Stimulated activated CD8-positive, alpha-beta memory T cell treated with anti-CD3 and anti-CD28 coated beads, Interleukin-4, amount 100 ng/mL, for 1 hour (primary cell): Measurements from ENCODE around the gene LHB.
A peak's percentile ranks its signal among the peaks of the same experiment; 100 is the strongest.
"Not testable (repeated sequence)": the region's sequence is repeated elsewhere in the genome, so short reads cannot be mapped to it uniquely, and the experiment has no call there.

Experiments
- DNase-seq, 2 donors: peaks; one replicate each; pipeline ENCODE4 v3.0.0-alpha.2; 2020; ENCODE audit warnings: low read depth in 2 of 2, low spot score in 1 of 2

Gene LHB

DNA sequence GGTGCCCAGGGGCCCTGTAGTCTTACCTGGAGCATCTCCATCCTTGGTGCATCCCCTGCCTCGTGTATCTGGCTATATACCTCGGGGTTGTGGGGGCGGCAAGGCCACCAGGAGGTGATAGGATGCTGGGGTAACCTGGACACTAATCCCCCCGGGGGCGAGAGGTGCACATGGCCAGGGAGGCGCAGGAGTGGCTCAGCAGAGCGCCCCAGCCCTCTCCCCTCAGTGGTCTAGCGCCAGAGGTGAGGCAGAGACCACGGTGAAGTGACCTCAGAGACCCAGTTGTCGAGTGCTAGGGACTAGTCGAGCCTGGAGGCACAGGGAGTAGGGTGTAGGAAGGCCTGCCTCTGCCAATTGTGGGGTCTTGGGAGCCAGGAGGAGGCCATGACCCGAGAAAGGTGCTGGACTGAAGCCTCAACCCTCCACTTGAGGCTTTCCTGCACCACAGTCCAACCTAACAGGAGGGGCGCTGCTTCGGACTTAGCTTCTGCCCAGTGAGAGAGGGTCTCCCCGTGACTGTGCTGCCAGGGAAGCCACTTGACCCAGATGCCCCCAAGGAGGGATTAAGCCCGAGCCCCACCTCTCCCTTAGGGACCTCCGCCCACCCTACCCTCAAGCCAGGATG, at the start of gene LHB:
Gene LHB, minus strand, starts transcription at position 51 of the 625 bp plus-strand sequence. Its CDS starts 10 bp downstream, at position 41.
- DNase-seq, result no peak

DNA sequence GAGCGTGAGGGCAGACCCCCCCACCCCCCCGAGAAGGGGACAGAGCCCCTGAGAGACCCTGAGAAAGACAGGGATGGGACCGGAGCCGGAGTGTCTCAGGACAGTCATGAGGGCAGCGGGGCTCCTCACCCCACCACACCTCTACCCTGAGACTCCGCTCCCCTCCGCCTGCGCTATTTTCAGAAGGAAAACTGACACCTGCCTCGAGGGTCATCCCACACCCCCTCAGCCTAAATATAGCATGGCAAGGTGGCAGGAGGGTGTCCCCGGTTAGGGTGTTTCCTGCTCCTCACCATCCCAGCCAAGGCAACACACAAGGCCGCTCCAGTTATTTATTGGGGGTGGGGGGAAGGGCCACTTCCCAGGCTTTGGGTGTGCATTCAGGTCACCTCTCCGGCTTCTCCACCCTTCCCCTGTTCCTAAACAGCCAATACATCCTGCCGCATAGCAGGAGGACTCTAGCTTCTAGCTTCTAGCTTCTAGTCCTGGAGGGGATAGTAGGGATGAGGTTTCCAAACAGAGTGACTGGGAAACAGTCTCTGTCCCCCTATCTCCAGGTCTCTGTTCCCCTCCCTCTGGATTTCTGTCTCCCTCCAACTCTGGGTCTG, 49.1 kb upstream of the LHB start:
- DNase-seq, result no peak

DNA sequence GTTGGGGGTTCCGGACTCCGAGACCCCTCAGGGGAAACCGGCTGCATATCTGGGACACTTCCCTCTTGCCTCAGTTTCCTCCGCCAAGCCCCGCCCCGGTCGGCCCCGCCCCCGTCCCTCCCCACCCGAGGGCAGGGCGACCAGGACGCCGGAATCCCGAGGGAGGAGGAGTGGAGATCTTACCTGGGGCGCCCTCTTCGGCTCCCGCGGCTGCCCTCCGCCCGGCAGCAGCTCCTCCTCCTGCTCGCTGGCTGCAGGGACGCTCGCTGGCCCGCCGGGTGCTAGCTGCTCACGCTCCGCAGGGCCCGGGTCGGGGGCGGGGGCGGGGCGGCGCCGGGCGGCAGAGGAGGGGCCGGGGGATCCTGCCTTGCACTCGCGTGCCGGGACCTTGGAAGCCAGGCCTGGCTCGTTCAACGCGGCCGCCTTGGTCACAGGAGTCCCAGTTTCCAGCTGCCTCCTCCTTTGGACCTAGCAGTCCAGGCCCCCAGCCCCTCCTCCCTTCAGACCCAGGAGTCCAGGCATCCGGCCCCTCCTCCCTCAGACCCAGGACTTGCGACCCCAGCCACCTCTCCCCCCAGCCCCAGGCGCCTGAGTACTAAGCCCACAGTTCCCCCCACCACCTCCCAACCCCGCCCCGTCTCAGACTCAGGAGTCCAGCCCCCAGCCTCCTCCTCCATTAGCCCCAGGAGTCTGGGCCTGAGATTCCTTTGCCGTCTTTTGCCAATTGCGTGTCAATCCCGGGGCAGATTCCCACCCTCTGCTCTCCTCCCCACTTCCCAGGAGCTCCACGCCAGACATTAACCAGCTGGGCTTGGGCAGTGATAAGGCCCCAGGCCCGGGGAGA, 48.1 kb upstream of the LHB start, which contains the start of gene NTF4:
Gene NTF4, minus strand, starts transcription at position 51 of the 844 bp plus-strand sequence. CDS start 2,821 bp downstream, outside the sequence.
- no peak for DNase-seq

DNA sequence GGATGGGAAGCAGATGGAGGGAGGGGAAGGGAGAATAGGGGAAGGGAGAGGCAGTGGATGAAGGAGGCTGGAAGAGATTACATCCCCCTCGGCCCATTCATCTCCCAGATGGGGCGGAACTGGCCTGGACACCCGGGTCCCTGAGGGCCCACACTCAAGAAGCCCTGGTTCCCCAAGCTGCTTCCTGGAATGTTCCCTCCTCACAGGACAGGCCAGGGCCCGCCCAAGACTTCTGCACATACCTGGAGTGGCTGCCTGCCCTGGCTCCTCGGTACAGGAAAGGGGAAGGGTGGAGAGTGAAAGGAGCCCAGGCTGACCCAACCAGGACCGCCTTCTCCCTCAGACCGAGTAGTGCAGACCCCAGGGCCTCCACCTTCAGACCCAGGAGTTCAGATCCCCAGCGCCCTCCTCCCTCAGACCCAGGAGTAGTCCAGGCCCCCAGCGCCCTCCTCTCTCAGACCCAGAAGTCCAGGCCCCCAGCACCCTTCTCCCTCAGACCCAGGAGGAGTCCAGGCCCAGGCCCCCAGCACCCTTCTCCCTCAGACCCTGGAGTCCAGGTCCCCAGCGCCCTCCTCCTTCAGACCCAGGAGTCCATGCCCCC, 47.2 kb upstream of the LHB start:
- no peak for DNase-seq

DNA sequence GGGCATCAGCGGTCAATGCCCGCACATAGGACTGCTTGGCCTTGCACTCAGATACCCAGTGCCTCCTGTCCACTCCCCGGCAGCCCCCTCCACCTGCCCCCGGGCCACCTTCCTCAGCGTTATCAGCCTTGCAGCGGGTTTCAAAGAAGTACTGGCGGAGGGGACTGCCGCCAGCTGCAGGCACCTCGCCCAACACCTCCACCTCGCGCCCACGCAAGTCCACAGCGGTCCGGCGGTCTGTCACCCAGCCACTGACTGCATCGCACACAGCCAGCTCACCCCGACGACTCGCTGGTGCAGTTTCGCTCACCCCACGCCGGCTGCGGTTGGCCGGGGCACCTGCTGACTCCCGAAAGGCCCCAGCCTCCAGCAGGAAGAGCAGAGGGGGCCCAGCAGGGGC, 44.6 kb upstream of the LHB start:
- DNase-seq, result no peak

DNA sequence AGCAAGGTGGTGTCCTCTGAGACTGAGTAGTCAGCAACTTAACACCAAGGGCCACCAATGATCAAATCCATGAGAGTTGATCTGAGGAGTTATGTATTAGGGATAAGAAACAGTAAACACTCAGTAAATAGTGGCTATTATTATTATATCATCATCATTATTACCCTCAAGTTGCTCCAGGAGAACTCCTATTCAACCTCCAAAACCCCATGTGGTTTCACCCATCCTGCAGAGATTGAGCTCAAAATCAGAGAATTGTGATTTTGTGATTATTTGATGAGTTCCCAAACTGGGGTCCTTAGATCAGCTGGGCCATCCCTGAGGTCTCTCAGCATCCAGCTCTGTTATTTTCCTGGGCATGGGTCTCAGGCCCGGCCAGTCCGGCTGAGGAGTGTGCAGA, 44.1 kb upstream of the LHB start:
- DNase-seq, result no peak

DNA sequence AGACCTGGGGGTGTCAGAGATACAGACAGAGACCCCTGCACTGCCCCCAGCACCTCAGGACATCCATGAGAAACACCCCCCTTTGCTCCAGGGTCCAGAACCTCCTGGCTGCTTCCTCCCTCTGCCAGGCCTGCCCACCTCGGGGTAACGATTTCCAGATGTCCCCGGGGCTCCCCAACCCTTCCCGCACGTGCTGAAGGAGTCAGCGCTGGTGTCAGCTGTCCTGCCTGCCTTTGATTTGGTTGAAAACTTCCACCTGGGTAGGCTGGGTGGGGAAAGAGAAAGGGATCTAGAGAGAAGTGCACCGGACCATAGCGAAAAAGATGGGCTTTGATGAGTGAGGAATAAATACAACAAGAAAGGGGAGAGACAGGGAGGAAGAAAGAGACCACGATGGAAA, 42.2 kb upstream of the LHB start:
- no peak for DNase-seq

DNA sequence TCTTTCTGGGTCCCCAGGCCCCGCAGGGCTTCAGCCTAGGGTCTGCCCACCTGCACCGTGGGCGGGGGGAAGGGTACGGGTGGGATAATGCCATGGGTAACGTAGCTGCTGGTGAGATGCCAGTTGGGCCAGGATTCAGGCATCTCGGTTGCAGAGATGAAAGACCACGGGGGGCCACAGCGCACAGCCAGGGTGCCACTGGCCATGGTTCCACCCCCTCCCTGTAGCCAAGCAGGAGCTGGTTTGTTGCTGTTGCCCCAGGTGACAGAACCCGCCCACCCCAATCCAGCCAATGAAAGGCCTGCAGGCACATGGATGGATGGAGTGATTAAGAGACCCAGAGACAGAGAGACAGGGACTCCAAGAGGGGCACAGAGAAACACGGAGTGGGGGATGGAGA, 41.7 kb upstream of the LHB start:
- no peak for DNase-seq

DNA sequence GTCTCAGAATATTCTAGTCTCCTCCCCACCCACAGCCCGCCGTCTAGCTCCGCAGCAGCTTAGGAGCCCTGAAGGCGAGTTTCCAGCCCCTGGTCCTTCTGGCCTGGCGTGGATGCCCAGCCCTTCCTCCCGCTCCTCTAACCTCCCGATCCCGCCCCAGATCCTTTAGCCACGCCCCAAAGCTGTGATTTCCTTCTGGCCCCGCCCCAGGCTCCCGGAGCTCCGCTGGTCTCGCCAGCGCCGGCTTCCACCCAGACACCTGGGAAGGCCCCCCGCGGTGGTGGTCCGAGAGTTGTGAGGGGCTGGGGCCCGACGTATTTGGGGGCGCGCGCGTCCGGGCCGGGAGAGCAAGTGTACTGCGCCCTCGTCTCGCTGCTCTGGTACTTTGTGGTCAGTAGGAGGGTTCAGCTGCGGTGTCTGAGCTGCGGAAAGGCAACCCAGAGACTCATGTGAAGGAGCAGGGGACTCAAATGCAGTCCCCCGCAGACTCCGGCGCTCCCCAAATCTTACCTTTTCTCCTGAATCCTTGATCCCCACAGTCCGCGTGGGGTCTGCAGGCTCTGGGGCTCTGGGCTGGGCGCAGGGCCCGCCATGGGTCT, 40.8 kb upstream of the LHB start, which contains the start of gene CGB7:
Gene CGB7, minus strand, starts transcription at position 114 of the 599 bp plus-strand sequence. CDS start 2,374 bp downstream, outside the sequence.
- DNase-seq, result no peak

DNA sequence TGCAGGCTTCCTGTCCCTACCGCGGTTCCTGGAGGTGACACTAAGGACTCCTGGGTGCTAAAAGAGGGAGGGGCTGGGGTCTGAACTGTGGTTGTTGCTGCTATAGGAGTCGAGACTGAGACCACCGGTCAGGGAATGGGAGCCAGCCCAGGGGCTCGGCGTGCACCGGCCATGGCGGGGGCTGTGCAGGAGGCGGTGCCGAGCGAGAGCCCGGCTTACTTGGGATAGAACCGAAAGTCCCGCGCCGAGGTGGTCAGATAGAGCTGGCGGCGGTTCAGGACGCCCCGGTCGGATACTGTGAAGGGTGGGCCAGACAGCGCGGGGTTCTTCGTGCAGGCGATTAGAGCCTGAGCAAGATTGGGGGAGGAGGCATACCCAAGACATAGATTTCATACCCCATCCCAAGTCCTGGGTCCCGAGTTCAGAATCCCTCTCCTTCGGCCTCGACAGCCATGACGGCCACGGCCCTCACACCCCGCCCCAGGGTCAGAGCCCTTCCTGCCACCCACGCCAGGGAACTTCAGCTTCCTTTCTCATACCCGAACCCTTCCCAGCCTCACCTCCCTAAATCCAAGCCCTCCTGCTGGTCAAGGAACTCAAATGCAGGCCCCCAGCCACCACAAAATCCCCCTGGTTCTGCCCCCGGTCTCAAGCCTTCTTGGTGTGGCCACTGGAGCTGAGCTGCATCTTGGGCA, 40.2 kb upstream of the LHB start:
- not testable (repeated sequence) for DNase-seq

DNA sequence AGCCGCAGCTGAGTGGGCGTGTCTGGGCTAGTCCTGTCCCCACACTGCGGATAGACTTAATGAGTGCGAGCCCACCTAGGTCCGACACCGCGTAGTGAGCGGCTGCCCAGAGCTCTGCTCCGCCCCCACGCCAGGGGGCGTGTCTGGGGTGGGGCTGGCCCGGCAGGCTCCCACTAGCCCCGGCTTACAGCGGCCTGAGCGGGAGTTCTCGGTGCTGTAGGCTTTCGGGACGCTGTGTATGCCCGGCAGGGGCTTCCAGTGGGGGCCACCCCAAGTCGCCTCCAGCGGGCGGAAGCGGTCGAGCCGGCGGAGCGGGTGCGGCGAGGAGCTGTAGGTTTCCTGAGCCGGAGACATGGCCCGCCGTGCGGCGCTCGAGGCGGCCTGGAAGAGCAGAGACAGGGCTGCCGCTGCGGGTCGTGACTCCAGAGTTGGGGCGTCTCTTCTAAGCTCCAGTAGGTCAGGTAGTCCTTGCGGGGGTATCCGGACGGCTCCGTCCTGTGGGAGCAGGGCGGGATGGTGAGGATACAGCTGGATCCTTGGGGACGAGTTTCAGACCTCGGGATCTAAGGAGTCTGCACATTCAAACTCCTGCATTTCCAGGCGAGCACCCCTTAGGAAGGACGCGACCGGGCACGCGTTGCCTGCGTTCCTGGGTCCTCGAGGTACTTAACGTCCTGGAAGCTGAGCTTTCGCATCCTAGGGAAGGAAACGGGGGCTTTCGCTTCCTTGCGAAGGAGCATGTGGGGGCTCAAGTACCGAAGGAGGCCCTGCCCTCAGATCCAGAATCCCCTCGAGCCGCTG, 39.4 kb upstream of the LHB start:
- peak in 1 of 2 donors; percentile 17 for DNase-seq

DNA sequence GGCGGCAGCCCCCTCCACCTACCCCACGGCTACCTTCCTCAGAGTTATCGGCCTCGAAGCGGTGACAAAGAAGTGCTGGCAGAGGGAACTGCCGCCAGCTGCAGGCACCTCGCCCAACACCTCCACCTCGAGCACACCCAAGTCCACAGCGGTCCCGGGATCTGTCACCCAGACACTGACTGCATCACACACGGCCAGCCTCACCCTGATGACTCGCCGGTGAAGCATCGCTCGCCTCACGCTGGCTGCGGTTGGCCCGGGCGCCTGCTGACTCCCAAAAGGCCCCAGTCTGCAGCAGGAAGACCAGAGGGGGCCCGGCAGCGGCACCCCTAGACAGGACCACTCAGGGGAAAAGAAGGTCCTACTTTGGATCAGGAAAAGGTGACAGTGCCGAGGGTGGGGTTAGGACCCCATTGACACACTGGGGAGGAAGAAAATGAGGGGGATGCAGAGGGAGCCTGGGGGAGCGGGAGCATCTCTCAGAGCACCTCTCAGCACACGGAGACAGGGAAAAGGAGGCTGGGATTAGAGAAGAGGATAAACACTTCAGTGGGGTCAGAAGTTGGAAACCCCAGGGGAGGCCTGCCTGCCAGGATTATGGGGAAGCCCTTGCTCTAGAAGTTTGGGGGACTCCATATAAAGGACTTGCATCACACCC, 33.6 kb upstream of the LHB start:
- not testable (repeated sequence) for DNase-seq

DNA sequence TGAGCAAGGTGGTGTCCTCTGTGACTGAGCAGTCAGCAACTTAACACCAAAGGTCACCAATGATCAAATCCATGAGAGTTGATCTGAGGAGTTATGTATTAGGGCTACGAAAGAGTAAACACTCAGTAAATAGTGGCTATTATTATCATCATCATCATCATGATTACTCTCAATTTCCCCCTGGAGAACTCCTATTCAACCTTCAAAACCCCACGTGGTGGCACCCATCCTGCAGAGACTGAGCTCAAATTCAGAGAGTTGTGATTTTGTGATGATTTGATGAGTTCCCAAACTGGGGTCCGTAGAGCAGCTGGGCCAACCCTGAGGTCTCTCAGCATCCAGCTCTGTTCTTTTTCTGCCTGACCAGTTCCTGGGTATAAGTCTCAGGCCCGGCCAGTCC, 32.9 kb upstream of the LHB start:
- DNase-seq, result not testable (repeated sequence)

DNA sequence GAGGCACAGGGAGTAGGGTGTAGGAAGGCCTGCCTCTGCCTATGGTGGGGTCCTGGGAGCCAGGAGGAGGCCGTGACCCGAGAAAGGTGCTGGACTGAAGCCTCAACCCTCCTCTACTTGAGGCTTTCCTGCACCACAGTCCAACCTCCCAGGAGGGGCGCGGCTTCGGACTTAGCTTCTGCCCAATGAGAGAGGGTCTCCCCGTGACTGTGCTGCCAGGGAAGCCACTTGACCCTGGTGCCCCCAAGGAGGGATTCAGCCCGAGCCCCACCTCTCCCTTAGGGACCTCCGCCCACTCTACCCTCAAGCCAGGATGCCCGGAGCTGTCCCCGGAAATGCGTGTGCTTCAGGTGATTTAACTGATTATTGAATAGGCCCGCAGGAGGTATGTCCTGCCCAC, 32.1 kb upstream of the LHB start, which contains the start of gene CGB8:
Gene CGB8, minus strand, starts transcription at position 101 of the 400 bp plus-strand sequence. CDS start 372 bp downstream, outside the sequence.
- DNase-seq, result not testable (repeated sequence)

DNA sequence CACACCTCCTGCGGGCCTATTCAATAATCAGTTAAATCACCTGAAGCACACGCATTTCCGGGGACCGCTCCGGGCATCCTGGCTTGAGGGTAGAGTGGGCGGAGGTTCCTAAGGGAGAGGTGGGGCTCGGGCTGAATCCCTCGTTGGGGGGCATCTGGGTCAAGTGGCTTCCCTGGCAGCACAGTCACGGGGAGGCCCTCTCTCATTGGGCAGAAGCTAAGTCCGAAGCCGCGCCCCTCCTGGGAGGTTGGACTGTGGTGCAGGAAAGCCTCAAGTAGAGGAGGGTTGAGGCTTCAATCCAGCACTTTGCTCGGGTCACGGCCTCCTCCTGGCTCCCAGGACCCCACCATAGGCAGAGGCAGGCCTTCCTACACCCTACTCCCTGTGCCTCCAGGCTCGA, 26.7 kb upstream of the LHB start, which contains the start of gene CGB5:
Gene CGB5, plus strand, starts transcription at position 301 of the 400 bp plus-strand sequence. CDS start 362 bp downstream, outside the sequence.
- not testable (repeated sequence) for DNase-seq

DNA sequence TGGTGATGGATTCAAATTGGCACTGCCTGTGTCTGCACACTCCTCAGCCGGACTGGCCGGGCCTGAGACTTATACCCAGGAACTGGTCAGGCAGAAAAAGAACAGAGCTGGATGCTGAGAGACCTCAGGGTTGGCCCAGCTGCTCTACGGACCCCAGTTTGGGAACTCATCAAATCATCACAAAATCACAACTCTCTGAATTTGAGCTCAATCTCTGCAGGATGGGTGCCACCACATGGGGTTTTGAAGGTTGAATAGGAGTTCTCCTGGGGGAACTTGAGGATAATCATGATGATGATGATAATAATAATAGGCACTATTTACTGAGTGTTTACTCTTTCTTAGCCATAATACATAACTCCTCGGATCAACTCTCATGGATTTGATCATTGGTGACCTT, 25.8 kb upstream of the LHB start:
- DNase-seq, result not testable (repeated sequence)

DNA sequence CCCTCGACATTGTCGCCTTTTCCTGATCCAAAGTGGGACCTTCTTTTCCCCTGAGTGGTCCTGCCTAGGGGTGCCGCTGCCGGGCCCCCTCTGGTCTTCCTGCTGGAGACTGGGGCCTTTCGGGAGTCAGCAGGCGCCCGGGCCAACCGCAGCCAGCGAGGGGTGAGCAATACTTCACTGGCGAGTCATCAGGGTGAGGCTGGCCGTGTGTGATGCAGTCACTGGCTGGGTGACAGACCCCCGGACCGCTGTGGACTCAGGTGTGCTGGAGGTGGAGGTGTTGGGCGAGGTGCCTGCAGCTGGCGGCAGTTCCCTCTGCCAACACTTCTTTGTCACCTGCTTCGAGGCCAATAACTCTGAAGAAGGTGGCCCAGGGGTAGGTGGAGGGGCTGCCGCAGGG, 25.3 kb upstream of the LHB start:
- no peak for DNase-seq

DNA sequence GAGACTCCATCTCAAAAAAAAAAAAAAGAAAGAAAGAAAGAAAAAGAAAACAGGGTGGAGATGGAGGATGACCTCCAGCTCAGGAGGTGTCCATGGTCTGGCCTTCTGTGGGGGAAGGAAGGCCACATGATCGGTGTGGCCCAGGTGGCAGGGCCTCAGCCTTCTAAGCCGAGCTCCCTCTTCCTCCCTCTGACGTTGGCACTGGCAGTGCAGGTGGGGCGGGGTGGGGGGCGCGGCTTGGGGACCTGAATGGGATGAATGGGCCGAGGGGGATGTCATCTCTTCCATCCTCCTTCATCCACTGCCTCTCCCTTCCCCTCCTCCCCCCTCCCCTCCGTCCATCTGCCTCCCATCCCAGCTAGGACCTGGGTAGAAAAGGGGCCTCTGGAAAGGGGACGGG, 22.8 kb upstream of the LHB start:
- not testable (repeated sequence) for DNase-seq
